NCI-H345 (cell line): ENCODE data around the gene MTHFD1L.
"Not testable (repeated sequence)": the region's sequence is repeated elsewhere in the genome, so short reads cannot be mapped to it uniquely, and the experiment has no call there.

Experiments
- DNase-seq: peaks from one replicate; lab custom pipeline; 2025; lab: John Stamatoyannopoulos, UW

The MTHFD1L gene

GRCh38 chr6:151041686-151042085 is 176.2 kb downstream of the MTHFD1L start:
- no peak for DNase-seq

GRCh38 chr6:151042911-151043330 is 177.4 kb downstream of the MTHFD1L start:
- DNase-seq, result not testable (repeated sequence)

- DNase-seq, result no peak
Measured at GRCh38 chr6:151043944-151044343, 178.4 kb downstream of the MTHFD1L start.

GRCh38 chr6:151044465-151045441 is 179.3 kb downstream of the MTHFD1L start:
- DNase-seq, result peak; percentile 91

- peak; percentile 55 for DNase-seq
Measured at GRCh38 chr6:151045511-151046222, 180.2 kb downstream of the MTHFD1L start.

- no peak for DNase-seq
Measured at GRCh38 chr6:151051164-151051563, 185.7 kb downstream of the MTHFD1L start.

- DNase-seq, result no peak
Measured at GRCh38 chr6:151052021-151052646, 186.6 kb downstream of the MTHFD1L start.

- no peak for DNase-seq
Measured at GRCh38 chr6:151054306-151054705, 188.8 kb downstream of the MTHFD1L start.

- DNase-seq, result no peak
Measured at GRCh38 chr6:151056230-151056907, 190.9 kb downstream of the MTHFD1L start.

- no peak for DNase-seq
Measured at GRCh38 chr6:151057061-151057460, 191.6 kb downstream of the MTHFD1L start.

GRCh38 chr6:151058021-151058733 is 192.7 kb downstream of the MTHFD1L start:
- no peak for DNase-seq

- DNase-seq, result no peak
Measured at GRCh38 chr6:151059612-151060095, 194.2 kb downstream of the MTHFD1L start.

GRCh38 chr6:151060096-151060765 is 194.7 kb downstream of the MTHFD1L start:
- DNase-seq, result no peak

GRCh38 chr6:151060766-151061531 is 195.4 kb downstream of the MTHFD1L start:
- no peak for DNase-seq

- no peak for DNase-seq
Measured at GRCh38 chr6:151063352-151063751, 197.8 kb downstream of the MTHFD1L start.

- no peak for DNase-seq
Measured at GRCh38 chr6:151063842-151064647, 198.5 kb downstream of the MTHFD1L start.

GRCh38 chr6:151065027-151065815 is 199.7 kb downstream of the MTHFD1L start:
- DNase-seq, result no peak
